Fibroblast of the conjunctiva (primary cell): Measurements from ENCODE around the gene MARK2.
A peak's percentile ranks its signal among the peaks of the same experiment; 100 is the strongest.

ENCODE experiments used
- DNase-seq: peaks from one replicate; pipeline ENCODE4 v3.0.0-alpha.2; 2010; ENCODE audit warnings: low read depth

Gene MARK2

DNA sequence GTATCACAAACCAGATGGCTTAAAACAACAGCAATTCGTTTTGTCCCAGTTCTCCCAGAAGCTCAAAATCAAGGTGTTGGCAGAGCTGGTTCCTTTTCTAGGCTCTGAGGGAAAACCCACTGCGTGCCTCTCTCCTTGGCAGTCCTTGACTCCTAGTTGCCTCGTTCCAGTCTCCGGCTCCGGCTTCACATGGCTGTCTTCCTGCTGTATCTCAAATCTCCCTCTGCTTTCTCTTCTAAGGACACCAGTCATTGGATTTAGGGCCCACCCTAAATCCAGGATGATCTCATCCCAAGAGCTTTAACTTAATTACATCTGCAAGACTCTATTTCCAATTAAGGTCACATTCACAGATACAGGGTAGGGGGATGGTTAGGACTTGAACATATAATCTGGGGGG lies 90.7 kb downstream of the MARK2 start:
- DNase-seq = no peak

DNA sequence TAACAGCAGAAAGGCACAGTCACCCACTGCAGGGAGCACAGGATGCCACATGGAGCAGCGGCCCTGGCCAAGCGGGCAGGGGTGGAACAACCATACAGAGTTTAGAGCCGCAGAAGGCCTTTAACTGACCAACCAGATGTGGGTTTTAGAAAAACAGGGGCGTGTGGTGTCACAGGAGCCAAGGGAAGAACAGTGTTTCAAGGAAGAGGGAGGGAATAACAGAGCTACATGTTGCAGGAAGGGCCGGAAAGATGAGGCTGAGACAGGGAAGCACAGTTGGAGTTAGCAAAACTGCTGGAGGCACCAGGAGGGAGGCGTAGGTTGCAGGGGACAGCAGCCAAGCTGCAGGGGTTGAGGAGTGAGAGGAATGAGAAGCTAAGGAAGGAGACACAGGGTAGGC lies 92.1 kb downstream of the MARK2 start:
- DNase-seq = no peak

GRCh38 chr11:63931876-63932275 lies 93.0 kb downstream of the MARK2 start:
- no peak for DNase-seq

DNA sequence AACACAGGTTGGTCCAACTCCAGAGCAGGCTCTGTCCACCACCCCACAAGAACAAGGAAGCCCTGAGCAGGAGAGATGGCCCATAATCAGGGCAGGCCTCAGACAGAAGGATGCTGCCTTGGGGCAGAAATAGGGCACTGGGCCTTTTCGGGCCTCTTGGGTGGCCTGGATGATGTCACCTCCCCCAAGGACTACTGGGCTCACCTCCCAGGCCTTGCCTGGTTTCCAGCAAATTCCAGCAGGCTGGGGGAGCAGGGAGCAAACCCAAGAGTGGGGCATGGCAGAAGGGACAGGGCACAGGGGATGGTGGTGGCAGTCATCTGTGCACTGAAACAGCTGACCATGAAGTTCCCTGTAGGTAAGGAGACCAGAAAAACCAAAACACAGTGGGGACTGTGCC lies 94.5 kb downstream of the MARK2 start:
- DNase-seq = no peak

GRCh38 chr11:63937713-63938478 lies 99.0 kb downstream of the MARK2 start:
- no peak for DNase-seq

GRCh38 chr11:63938479-63939396 lies 99.8 kb downstream of the MARK2 start, which contains the start of gene NAA40:
Gene NAA40 (plus strand): TSS chr11:63939002. CDS start chr11:63939097, 95 bp downstream.
- DNase-seq = peak; percentile 89

DNA sequence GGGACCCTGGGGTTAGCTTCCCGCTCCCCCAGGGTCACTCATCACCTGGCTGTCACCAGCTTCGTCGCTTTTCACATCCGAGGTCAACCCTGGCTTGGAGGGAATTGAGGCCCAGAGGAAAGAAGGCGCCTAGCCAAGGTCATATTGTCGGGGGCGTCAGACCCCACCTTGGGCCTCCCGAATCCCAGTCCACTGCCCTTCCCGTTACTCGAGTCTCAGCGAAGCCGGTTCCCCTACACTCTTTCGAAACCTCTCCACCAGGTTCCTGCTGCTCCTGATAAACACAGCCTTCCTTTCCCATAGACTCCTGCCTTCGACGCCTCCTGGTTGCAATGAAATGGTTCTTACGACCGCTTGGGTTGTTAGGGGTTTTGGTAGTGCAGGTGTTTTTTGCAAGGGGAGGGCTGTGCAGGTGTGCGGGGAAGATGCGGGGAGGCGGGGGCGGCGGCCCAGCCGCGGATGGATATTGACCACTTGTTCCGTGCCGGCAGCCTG lies 100.5 kb downstream of the MARK2 start:
- DNase-seq = no peak

- no peak for DNase-seq
Observed at GRCh38 chr11:63940786-63941185, 101.9 kb downstream of the MARK2 start.

- no peak for DNase-seq
Observed at GRCh38 chr11:63941901-63942300, 103.0 kb downstream of the MARK2 start.

DNA sequence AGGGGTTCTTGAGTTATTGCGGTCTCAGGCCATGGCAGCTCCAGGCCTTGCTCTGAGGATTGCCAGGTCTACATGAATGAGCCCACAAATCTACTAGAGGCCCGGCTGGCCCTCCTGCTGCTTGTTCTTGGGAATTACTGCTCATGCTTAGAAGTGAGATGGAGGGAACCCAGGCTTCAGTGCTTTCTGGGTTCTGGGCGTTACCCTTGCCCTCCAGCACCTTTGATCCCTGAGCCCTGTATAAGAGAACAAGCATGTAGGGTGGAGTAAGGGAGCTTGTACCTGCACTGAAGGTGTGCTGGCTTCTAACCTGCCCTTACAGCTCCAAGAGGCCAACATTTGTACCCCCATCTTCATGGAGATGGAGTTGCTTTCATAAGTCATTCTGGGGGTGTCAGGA lies 103.9 kb downstream of the MARK2 start:
- DNase-seq = no peak

- no peak for DNase-seq
Observed at GRCh38 chr11:63944987-63945386, 106.1 kb downstream of the MARK2 start.

DNA sequence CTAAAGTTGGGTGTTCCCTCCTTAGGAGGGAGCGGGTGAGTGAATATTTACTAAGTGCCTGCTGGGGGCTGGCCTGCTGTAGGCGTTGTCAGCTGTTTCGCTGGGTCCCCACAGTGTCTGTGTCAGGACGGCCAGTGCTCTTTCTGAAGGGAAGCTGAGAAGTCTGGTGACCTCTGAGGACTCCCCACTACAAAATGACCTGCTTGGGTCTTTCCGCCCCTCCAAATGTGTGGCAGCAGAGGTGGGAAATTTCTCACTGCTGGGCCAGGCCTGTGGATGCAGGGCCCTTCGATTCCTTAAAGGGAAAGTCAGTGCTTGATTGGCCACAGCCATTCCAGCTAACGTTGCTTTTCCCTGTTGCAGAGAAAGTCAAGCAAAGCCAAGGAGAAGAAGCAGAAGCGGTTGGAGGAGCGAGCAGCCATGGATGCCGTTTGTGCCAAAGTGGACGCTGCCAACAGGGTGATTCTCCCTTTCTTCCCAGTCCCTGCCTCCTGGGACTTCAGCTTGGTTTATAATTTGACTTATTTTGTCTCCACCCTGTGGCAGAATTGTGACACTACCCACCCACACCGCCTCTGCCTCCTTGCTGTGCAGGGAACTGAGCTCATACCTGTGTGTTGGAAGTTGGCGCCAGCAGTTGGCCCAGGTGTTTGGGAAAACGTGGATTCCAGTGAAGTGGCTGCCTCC lies 106.7 kb downstream of the MARK2 start:
- DNase-seq = peak; percentile 45

- no peak for DNase-seq
Observed at GRCh38 chr11:63951779-63952536, 113.0 kb downstream of the MARK2 start.

GRCh38 chr11:63952570-63952969 lies 113.7 kb downstream of the MARK2 start:
- DNase-seq = no peak

DNA sequence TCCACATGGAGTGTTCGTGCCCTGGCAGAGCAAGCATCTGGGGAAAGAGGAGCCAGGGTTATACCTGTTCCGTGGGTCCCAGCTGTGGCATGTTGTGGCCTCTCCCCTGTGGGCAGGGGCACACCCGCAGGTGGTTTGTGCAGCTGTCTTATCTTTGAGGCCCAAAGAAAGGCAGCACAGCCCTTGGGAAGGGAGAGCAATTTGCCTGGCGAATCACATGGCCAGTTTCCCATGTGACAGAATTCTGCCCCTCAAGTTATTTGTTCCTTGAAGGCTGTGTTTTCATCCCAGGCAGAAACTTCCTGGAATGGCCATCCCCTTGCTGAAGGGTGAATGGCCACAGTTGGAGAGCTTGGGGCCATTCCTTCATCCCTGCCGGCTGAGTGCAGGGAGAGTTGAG lies 119.1 kb downstream of the MARK2 start:
- no peak for DNase-seq
